NB4 (cell line): ENCODE data around the gene ZNF677.

Source experiments
- CTCF ChIP-seq: IDR thresholded peaks from one replicate; pipeline ENCODE4 v1.5.1; 2012; ENCODE audit warnings: low read depth, low read length
- MAX ChIP-seq: IDR thresholded peaks from 2 replicates; pipeline ENCODE4 v1.6.1; 2011; ENCODE audit warnings: low read depth, low read length
- POLR2A ChIP-seq: IDR thresholded peaks from 2 replicates; pipeline ENCODE4 v1.6.1; 2011; ENCODE audit warnings: mild to moderate bottlenecking; ENCODE audit not compliant: insufficient read length; ENCODE audit errors: extremely low read depth

- TF ChIP-seq MAX, result no peak
- TF ChIP-seq CTCF, result no peak
- no peak for TF ChIP-seq POLR2A
These were observed 30.1 kb downstream of the ZNF677 start for GRCh38 chr19:53224606-53225005.
